Measurements from ENCODE around the gene ACOT9.
"Not testable (repeated sequence)": the region's sequence is repeated elsewhere in the genome, so short reads cannot be mapped to it uniquely, and the experiment has no call there.

Gene ACOT9

DNA sequence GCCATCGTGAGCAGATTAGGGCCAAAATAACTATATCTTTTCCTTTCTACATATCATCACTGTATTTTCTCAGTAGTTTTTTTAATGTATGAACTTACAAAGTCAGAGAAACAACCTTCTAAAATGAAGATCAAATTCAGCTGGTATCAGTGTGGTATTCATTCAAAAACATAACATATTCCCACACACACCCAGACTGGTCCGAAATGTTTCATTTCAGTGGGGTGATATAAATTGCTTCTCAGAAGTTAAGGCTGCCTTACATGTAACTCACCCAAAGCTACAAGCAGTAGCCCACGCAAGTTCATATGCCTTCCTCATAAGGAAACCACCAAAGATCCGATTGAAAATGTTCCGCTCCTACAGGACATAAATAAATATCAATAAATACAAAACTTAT is 37.8 kb downstream of the ACOT9 start:
- POLR2A ChIA-PET, result no interaction called here
- H3K4me1 ChIP-seq (ENCODE audit: control extremely low read depth in 1 of 4, control insufficient read depth in 4 of 4, insufficient read depth in 4 of 4, low read length in 3 of 4), result peaks cover 0 to under 1% (median 0%) of the 10 kb centered on the region in 4 experiments
- no peak overlapping the region for H3K4me3 ChIP-seq (ENCODE audit: control insufficient read depth in 1 of 7, extremely low read depth in 1 of 7, insufficient read depth in 4 of 7, low read depth in 2 of 7, low read length in 6 of 7)
- no peaks in the 10 kb centered on the region for H3K9me3 ChIP-seq (ENCODE audit: control extremely low read depth in 1 of 5, control insufficient read depth in 4 of 5, insufficient read depth in 2 of 5, low read depth in 1 of 5, low read length in 4 of 5)
- no peak overlapping the region for H3K27ac ChIP-seq (ENCODE audit: insufficient read depth in 1 of 2, low read depth in 1 of 2, low read length in 2 of 2, poor library complexity in 1 of 2, severe bottlenecking in 2 of 2)
- 80% methylated on average over 1 of the region's 5 CpGs for WGBS (ENCODE audit: insufficient coverage)
- no peak for DNase-seq
- peaks cover 3 to 27% (median 10%) of the 10 kb centered on the region in 4 experiments for H3K36me3 ChIP-seq (ENCODE audit: control insufficient read depth in 4 of 4, insufficient read depth in 4 of 4, low read length in 3 of 4)
- H3K27me3 ChIP-seq (replicated peaks in 2 of 5; ENCODE audit: control insufficient read depth in 4 of 5, insufficient read depth in 5 of 5, low read length in 4 of 5), result peaks cover 0 to 3% (median 0%) of the 10 kb centered on the region in 5 experiments
- CTCF ChIA-PET, result interaction anchor here (1.0 kb wide), 1 partner anchor 11 kb away, joined by 3 read pairs; no protein-coding TSS in a partner anchor

GRCh38 chrX:23704673-23705206 is 38.3 kb downstream of the ACOT9 start:
- ChIA-PET POLR2A (no interaction called here), CTCF (interaction anchor here (1.0 kb wide), 1 partner anchor 10 kb away, joined by 3 read pairs; no protein-coding TSS in a partner anchor)
- 100% methylated on average over 2 of the region's 5 CpGs for WGBS (ENCODE audit: insufficient coverage)
- Histone ChIP-seq H3K9me3 (ENCODE audit: control extremely low read depth in 1 of 5, control insufficient read depth in 4 of 5, insufficient read depth in 2 of 5, low read depth in 1 of 5, low read length in 4 of 5) (no peaks in the 10 kb centered on the region), H3K4me1 (ENCODE audit: control extremely low read depth in 1 of 4, control insufficient read depth in 4 of 4, insufficient read depth in 4 of 4, low read length in 3 of 4) (peaks cover 0 to 3% (median 0%) of the 10 kb centered on the region in 4 experiments), H3K4me3 (ENCODE audit: control insufficient read depth in 1 of 7, extremely low read depth in 1 of 7, insufficient read depth in 4 of 7, low read depth in 2 of 7, low read length in 6 of 7) (no peak overlapping the region), H3K36me3 (ENCODE audit: control insufficient read depth in 4 of 4, insufficient read depth in 4 of 4, low read length in 3 of 4) (peaks cover 0 to 26% (median 10%) of the 10 kb centered on the region in 4 experiments), H3K27ac (ENCODE audit: insufficient read depth in 1 of 2, low read depth in 1 of 2, low read length in 2 of 2, poor library complexity in 1 of 2, severe bottlenecking in 2 of 2) (no peak overlapping the region), H3K27me3 (replicated peaks in 2 of 5; ENCODE audit: control insufficient read depth in 4 of 5, insufficient read depth in 5 of 5, low read length in 4 of 5) (peaks cover 0 to 3% (median 0%) of the 10 kb centered on the region in 5 experiments)
- no peak for DNase-seq

DNA sequence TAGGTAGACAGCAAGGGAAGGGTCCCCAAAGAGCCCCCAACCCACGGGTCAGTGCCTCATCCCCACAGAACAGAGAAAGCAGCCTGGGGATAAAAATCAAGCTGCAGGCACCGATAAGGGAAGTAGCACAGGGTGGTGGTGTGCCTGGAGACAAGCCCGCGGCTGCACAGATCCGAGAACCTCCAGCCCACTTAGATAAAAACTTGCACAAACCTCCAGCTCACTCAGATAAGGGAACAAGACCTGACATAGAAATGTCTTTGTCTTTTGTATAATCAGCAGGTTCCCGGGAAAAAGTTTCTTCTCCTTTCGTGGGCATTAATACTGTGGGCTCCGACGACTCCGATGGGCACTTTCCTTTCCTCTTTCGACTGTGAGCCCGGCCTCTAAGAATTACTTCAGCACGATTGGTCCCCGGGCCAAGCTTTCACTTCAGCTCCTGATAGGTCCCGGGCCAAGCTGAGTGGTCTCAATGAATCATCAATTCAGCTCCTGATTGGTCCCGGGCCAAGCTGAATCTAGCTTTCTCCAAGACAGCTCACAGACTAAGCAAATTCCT is 43.4 kb downstream of the ACOT9 start:
- DNase-seq, result peak; percentile 64 to 89 (median 82)
- POLR2A ChIA-PET, result interaction anchor here (0.6 to 0.8 kb wide), 2 partner anchors 81 to 83 kb away, joined by 4 to 8 read pairs; partner anchors contain the start of gene SAT1

DNA sequence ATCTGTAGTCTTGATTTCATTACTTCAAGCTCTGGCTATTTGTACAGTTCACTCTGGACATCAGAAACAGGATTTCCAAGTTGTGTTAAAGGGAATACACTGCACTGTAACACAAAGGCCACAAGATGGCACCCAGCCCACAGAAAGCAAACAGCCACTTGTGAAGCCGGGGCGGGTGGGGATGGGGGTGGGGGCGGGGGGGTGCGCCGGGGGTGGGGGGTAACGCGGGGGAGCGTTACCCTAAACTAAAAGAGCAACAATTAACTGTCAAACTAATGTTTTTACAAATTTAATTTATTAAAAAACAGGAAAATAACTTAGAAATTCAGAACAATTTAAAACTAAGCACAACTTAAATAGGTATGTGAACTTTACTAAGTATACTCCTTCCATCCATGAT is 48.5 kb downstream of the ACOT9 start:
- DNase-seq, result peak; percentile 31 to 63 (median 54)
- Histone ChIP-seq H3K4me1 (ENCODE audit: control extremely low read depth in 1 of 4, control insufficient read depth in 4 of 4, insufficient read depth in 4 of 4, low read length in 3 of 4) (peaks cover 0 to 3% (median under 1%) of the 10 kb centered on the region in 4 experiments), H3K9me3 (ENCODE audit: control extremely low read depth in 1 of 5, control insufficient read depth in 4 of 5, insufficient read depth in 2 of 5, low read depth in 1 of 5, low read length in 4 of 5) (no peaks in the 10 kb centered on the region), H3K27ac (ENCODE audit: insufficient read depth in 1 of 2, low read depth in 1 of 2, low read length in 2 of 2, poor library complexity in 1 of 2, severe bottlenecking in 2 of 2) (no peak overlapping the region), H3K27me3 (replicated peaks in 2 of 5; ENCODE audit: control insufficient read depth in 4 of 5, insufficient read depth in 5 of 5, low read length in 4 of 5) (peaks cover 0 to 4% (median 0%) of the 10 kb centered on the region in 5 experiments), H3K36me3 (ENCODE audit: control insufficient read depth in 4 of 4, insufficient read depth in 4 of 4, low read length in 3 of 4) (no peaks in the 10 kb centered on the region), H3K4me3 (ENCODE audit: control insufficient read depth in 1 of 7, extremely low read depth in 1 of 7, insufficient read depth in 4 of 7, low read depth in 2 of 7, low read length in 6 of 7) (no peak overlapping the region)
- CTCF ChIA-PET, result interaction anchor here (1.2 to 11.3 kb wide), 3 partner anchors 8 to 209 kb away, joined by 3 to 112 read pairs (median 4); partner anchors contain the start of genes APOO and CXorf58
- POLR2A ChIA-PET, result no interaction called here
- WGBS (ENCODE audit: insufficient coverage), result no CpG with 5 or more reads among the region's 8 CpGs

More for the DNA sequence above, 43.4 kb downstream of the ACOT9 start:
- peak overlapping the region in 1 of 2 experiments; percentile 49 for H3K27ac ChIP-seq (ENCODE audit: insufficient read depth in 1 of 2, low read depth in 1 of 2, low read length in 2 of 2, poor library complexity in 1 of 2, severe bottlenecking in 2 of 2)
- CTCF ChIA-PET, result interaction anchor here (0.6 to 1.9 kb wide), 5 partner anchors 31 to 357 kb away, joined by 3 to 10 read pairs (median 3); partner anchors contain the start of gene SAT1
- H3K4me1 ChIP-seq (ENCODE audit: control extremely low read depth in 1 of 4, control insufficient read depth in 4 of 4, insufficient read depth in 4 of 4, low read length in 3 of 4), result peaks cover 0 to 5% (median 1%) of the 10 kb centered on the region in 4 experiments
- H3K36me3 ChIP-seq (ENCODE audit: control insufficient read depth in 4 of 4, insufficient read depth in 4 of 4, low read length in 3 of 4), result peaks cover 0 to 11% (median 5%) of the 10 kb centered on the region in 4 experiments
- WGBS (ENCODE audit: insufficient coverage), result 37% methylated on average over 9 of the region's 16 CpGs
- peak overlapping the region in 6 of 7 experiments; percentile 48 to 76 (median 58) for H3K4me3 ChIP-seq (ENCODE audit: control insufficient read depth in 1 of 7, extremely low read depth in 1 of 7, insufficient read depth in 4 of 7, low read depth in 2 of 7, low read length in 6 of 7)
- no peaks in the 10 kb centered on the region for H3K9me3 ChIP-seq (ENCODE audit: control extremely low read depth in 1 of 5, control insufficient read depth in 4 of 5, insufficient read depth in 2 of 5, low read depth in 1 of 5, low read length in 4 of 5)
- no peaks in the 10 kb centered on the region for H3K27me3 ChIP-seq (replicated peaks in 2 of 5; ENCODE audit: control insufficient read depth in 4 of 5, insufficient read depth in 5 of 5, low read length in 4 of 5)

- CTCF ChIA-PET, result interaction anchor here (11.3 kb wide), 1 partner anchor 212 kb away, joined by 112 read pairs; the partner anchor contains the start of genes APOO and CXorf58
These were observed 50.9 kb downstream of the ACOT9 start for GRCh38 chrX:23692166-23692565.

GRCh38 chrX:23676486-23676885 is 66.6 kb downstream of the ACOT9 start:
- peaks cover 2 to 14% (median 4%) of the 10 kb centered on the region in 4 experiments for H3K36me3 ChIP-seq (ENCODE audit: control insufficient read depth in 4 of 4, insufficient read depth in 4 of 4, low read length in 3 of 4)
- DNase-seq; H3K27ac ChIP-seq (ENCODE audit: insufficient read depth in 1 of 2, low read depth in 1 of 2, low read length in 2 of 2, poor library complexity in 1 of 2, severe bottlenecking in 2 of 2); H3K4me3 ChIP-seq (ENCODE audit: control insufficient read depth in 1 of 7, extremely low read depth in 1 of 7, insufficient read depth in 4 of 7, low read depth in 2 of 7, low read length in 6 of 7); H3K27me3 ChIP-seq (replicated peaks in 2 of 5; ENCODE audit: control insufficient read depth in 4 of 5, insufficient read depth in 5 of 5, low read length in 4 of 5); POLR2A ChIA-PET; H3K9me3 ChIP-seq (ENCODE audit: control extremely low read depth in 1 of 5, control insufficient read depth in 4 of 5, insufficient read depth in 2 of 5, low read depth in 1 of 5, low read length in 4 of 5); H3K4me1 ChIP-seq (ENCODE audit: control extremely low read depth in 1 of 4, control insufficient read depth in 4 of 4, insufficient read depth in 4 of 4, low read length in 3 of 4); CTCF ChIA-PET: not testable (repeated sequence)
- WGBS (ENCODE audit: insufficient coverage), result no CpG with 5 or more reads among the region's 3 CpGs

More at GRCh38 chrX:23692166-23692565, 50.9 kb downstream of the ACOT9 start:
- H3K9me3 ChIP-seq (ENCODE audit: control extremely low read depth in 1 of 5, control insufficient read depth in 4 of 5, insufficient read depth in 2 of 5, low read depth in 1 of 5, low read length in 4 of 5), result no peaks in the 10 kb centered on the region
- no peak overlapping the region for H3K4me3 ChIP-seq (ENCODE audit: control insufficient read depth in 1 of 7, extremely low read depth in 1 of 7, insufficient read depth in 4 of 7, low read depth in 2 of 7, low read length in 6 of 7)
- POLR2A ChIA-PET, result no interaction called here
- peaks cover 0 to 4% (median 0%) of the 10 kb centered on the region in 5 experiments for H3K27me3 ChIP-seq (replicated peaks in 2 of 5; ENCODE audit: control insufficient read depth in 4 of 5, insufficient read depth in 5 of 5, low read length in 4 of 5)
- no peak overlapping the region for H3K27ac ChIP-seq (ENCODE audit: insufficient read depth in 1 of 2, low read depth in 1 of 2, low read length in 2 of 2, poor library complexity in 1 of 2, severe bottlenecking in 2 of 2)
- 89% methylated on average over 8 of the region's 8 CpGs for WGBS (ENCODE audit: insufficient coverage)
- DNase-seq, result no peak
- H3K4me1 ChIP-seq (ENCODE audit: control extremely low read depth in 1 of 4, control insufficient read depth in 4 of 4, insufficient read depth in 4 of 4, low read length in 3 of 4), result no peaks in the 10 kb centered on the region
- H3K36me3 ChIP-seq (ENCODE audit: control insufficient read depth in 4 of 4, insufficient read depth in 4 of 4, low read length in 3 of 4), result no peaks in the 10 kb centered on the region

GRCh38 chrX:23673108-23673507 is 70.0 kb downstream of the ACOT9 start:
- 80% methylated on average over 2 of the region's 3 CpGs for WGBS (ENCODE audit: insufficient coverage)
- Histone ChIP-seq H3K4me1 (ENCODE audit: control extremely low read depth in 1 of 4, control insufficient read depth in 4 of 4, insufficient read depth in 4 of 4, low read length in 3 of 4) (peaks cover 0 to 9% (median 4%) of the 10 kb centered on the region in 4 experiments), H3K9me3 (ENCODE audit: control extremely low read depth in 1 of 5, control insufficient read depth in 4 of 5, insufficient read depth in 2 of 5, low read depth in 1 of 5, low read length in 4 of 5) (peaks cover 0 to 1% (median 0%) of the 10 kb centered on the region in 5 experiments), H3K36me3 (ENCODE audit: control insufficient read depth in 4 of 4, insufficient read depth in 4 of 4, low read length in 3 of 4) (peaks cover 0 to 8% (median 4%) of the 10 kb centered on the region in 4 experiments), H3K27ac (ENCODE audit: insufficient read depth in 1 of 2, low read depth in 1 of 2, low read length in 2 of 2, poor library complexity in 1 of 2, severe bottlenecking in 2 of 2) (no peak overlapping the region), H3K27me3 (replicated peaks in 2 of 5; ENCODE audit: control insufficient read depth in 4 of 5, insufficient read depth in 5 of 5, low read length in 4 of 5) (no peaks in the 10 kb centered on the region), H3K4me3 (ENCODE audit: control insufficient read depth in 1 of 7, extremely low read depth in 1 of 7, insufficient read depth in 4 of 7, low read depth in 2 of 7, low read length in 6 of 7) (no peak overlapping the region)
- CTCF ChIA-PET, result no interaction called here
- POLR2A ChIA-PET, result no interaction called here
- no peak for DNase-seq
